HG03108 (cell line): ENCODE measurements around the gene RASGRP1.
"Not testable (repeated sequence)": the region's sequence is repeated elsewhere in the genome, so short reads cannot be mapped to it uniquely, and the experiment has no call there.

Experiments used
- ATAC-seq: cut with Tn5 transposase; IDR thresholded peaks from one replicate; pipeline ENCODE4 v1.9.1; 2021; ENCODE audit warnings: moderate library complexity; ENCODE audit not compliant: unreplicated experiment

The RASGRP1 gene

DNA sequence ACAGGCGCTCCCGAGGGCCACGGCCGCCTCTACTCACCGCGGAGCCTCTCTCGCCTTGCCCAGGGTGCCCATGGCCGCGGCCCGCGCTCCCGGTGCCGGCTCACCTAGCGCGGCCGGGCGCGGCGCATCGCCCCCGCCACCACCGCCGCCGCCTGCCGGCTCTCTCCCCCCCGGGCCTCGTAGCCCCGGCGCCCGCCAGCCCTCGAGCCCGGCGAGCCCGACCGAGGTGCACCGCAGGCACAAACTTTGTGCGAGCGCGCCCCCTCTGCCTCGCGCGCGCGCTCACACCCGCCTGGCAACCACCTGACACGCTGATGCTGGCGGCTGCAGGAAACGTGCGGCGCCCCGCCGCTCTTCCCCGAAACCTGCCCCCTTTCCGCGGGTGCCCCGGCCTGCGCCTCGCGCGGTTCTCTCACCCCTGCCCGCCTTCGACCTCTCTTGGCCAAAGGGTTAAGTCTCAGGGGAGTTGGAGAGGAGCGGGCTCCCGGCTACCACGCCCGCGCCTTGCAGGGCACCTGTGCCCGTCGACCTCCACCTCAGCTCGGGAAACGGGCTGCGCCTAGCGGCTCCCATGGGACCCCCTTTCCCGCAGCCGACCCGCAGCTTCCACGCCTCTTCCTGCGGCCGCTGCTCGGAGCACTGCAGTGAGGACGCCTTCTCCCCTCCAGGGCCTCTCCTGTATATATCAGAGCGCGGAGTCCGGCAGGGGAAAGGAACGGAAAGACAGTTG is at the start of gene RASGRP1:
TSS of gene RASGRP1 (minus strand) at position 258 of the 730 bp plus-strand sequence. CDS start at position 72, 186 bp downstream.
- peak; percentile 61 for ATAC-seq

- no peak for ATAC-seq
These were observed 48.5 kb upstream of the RASGRP1 start for GRCh38 chr15:38613085-38613484.

DNA sequence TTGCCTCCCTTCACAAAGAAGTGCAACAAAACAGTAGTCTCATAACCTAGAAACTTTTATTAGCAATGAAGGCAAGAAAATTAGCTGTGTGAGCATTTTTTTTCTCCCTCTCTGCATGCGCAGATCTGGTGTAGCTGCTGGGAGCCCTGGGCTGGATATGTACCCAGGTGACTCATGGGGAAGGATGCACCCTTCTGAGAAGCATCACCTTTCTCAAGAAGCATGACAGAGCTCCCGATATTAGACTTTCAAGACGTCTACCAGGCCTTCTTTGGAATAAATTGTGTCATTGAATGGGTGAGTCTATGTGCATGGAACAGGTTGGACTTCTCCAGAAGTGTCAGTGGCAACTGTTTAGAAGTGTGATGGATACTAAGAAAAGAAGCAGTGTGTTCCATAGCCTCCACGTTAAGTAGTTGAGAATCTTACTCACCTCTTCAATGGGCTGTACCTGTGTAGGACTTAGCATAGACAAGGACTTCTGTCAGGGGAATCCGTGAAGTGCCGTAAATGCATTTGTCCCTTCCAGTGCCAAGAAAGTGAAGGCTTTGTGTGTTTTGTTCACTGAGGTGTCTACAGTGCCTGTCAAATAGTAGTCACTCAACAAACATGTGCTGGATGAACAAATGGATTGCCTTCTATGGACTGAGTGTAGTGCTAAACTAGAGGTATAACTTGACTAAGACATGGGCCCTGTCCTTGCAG is 47.7 kb upstream of the RASGRP1 start:
- no peak for ATAC-seq

DNA sequence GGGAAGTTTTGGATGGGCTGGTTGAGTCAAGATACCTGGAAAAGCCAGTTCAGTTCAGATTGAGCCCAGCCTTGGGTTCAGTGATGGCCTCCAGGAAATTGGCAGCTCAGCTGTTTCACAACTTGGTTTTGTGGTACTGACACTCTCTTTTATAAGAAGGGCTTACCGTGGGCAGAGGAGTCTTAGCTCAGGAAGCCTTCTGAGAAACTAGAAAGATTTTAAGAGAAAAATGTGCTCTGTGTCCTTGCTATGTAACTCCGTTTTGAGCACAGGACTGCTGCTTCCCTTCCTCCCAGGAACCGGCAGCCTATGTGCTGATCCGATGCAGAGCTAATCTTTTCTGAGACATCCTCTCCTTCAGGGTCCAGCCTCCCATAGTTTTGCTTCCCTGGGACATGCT is 46.6 kb upstream of the RASGRP1 start:
- no peak for ATAC-seq

DNA sequence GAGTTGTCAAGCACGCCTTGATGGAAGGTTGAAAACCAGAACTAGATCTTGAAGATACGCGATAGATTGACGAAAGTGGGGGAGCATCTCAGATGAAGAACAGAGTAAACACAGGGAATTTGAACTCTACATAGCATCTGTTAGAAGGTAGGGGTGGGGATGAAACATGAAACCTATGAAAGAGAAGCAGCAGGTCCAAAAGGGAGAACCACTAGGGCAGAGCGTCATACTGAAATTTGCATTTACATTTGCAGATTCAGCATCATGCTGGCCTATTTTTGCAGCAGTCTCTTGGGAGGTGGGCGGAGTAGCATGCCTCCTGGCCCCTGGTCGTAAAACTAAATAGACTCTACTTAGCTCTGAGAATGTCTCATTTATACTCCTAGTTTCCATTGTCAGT is 46.1 kb upstream of the RASGRP1 start:
- no peak for ATAC-seq

DNA sequence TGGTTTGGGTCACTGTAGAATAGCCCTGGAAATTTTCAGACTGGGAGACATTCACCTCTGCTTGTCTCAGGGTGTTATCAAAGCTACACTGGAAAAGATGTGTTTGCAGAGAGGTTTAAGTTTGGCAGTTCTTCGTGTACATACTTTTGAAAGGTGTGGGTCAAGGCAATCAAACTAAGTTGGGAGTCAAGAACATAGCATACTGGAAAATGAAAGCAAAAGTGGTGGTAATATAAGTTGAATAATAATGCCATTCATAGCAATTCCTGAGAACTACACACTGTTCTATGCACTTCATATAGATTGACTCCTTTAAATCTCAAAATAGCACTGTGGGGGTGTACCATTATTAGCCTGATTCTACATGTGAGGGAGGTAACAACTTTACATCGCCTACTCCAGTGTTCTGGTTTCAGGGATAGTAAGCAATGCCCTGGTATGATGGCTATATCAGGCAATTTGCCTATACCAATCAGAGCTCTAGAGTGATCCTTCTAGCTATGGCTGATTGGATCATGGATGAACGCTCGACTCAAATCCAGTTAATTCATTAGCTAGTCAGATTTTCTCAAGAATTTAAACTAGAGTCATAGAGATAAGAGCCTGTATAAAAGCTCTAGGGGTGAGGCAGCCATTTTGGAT is 44.6 kb upstream of the RASGRP1 start:
- ATAC-seq = no peak

- ATAC-seq = no peak
These were observed 44.1 kb upstream of the RASGRP1 start for GRCh38 chr15:38608682-38609081.

GRCh38 chr15:38605744-38606143 is 41.1 kb upstream of the RASGRP1 start:
- no peak for ATAC-seq

- ATAC-seq = no peak
These were observed 39.1 kb upstream of the RASGRP1 start for GRCh38 chr15:38603672-38604071.

GRCh38 chr15:38602910-38603670 is 38.5 kb upstream of the RASGRP1 start:
- no peak for ATAC-seq

- ATAC-seq = no peak
These were observed 35.6 kb upstream of the RASGRP1 start for GRCh38 chr15:38600236-38600635.

GRCh38 chr15:38598749-38599148 is 34.1 kb upstream of the RASGRP1 start:
- no peak for ATAC-seq

- ATAC-seq = no peak
These were observed 32.7 kb upstream of the RASGRP1 start for GRCh38 chr15:38597219-38597800.

- ATAC-seq = no peak
These were observed 28.9 kb upstream of the RASGRP1 start for GRCh38 chr15:38593524-38593923.

- ATAC-seq = no peak
These were observed 24.9 kb upstream of the RASGRP1 start for GRCh38 chr15:38589502-38589901.

DNA sequence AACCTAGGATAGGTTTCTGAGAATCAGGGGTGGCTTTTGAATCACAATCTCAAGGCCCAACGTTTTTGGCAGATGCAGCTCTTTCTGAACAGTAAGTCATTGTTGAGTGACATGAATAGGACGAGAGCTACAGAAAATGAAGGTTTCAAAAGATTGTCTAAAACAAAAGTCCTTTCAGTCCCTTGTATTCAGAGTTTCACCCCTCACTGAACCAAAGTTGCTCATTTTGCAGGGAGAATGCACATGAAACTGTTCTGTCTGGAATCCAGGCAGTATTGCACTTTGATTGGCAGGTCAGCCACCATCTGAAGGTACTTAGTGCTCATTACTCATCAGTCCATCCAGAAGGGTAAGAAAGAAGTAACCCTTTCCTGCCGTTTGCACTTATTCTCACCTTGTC is 24.1 kb upstream of the RASGRP1 start:
- ATAC-seq = no peak

DNA sequence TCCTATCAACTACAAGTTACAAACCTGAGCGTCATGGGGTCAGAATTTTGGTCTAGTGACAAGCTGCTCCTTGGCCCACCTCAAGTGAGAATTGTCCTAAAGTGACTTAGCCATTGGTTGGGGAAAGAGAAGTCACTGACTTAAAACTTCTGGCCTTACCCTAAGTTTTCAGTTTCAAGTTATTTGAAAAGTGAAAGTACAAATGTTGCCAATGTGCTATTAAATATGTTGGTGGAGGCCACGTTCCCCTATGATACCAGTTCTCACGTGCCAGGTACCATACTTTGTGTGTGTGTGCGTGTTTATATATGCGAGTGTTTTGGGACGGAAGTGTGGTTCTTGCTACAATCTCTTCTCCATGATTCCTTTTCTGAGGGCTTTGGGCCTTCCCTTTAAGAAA is 22.6 kb upstream of the RASGRP1 start:
- no peak for ATAC-seq

GRCh38 chr15:38586005-38586404 is 21.4 kb upstream of the RASGRP1 start:
- ATAC-seq = not testable (repeated sequence)

- no peak for ATAC-seq
These were observed 14.0 kb upstream of the RASGRP1 start for GRCh38 chr15:38578626-38579025.

DNA sequence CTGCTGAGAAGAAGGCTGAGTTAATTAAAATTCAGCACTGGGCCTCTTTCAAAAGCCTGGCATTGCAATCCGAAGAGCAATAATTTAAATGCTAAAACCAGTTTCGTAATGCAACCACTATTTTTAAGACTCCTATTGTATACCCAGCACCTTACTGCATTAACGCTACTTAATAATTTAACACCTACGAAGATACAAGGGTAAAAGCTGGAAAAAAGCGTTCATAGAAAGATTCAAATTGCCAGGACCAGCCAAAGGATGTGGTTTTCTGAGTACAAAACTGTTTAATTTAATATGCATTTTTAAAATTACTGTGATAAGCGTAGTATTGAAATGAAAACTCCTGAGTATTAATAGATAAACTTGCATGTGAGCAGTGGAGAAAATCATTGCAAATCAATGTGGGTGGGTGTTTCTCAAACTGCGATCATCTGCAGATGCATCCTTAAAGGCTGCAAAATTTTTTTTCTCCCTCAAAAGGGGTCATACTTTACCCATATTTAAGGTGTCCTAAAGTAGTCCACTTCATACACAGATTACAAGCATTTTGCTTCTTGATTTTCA is 12.9 kb upstream of the RASGRP1 start:
- ATAC-seq = no peak

DNA sequence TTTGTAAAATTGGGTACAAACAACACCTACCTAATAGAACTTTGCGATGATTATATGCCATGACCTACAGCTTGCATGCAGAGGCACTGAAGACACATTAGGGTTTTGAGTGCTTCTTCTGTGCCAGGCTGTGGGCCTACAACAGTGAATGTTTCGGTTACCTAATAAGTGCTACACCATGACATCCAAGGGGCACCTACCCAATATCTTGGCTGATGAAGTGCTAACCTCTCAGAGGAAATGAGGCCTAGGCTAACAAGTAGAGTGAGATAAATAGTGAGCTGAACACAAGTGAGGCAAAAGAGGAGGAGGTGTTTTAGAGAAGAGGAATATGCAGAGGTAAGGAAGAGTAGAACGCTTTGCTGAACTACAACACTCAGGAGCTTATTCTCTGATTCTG is 12.2 kb upstream of the RASGRP1 start:
- no peak for ATAC-seq
